ENCODE measurements around the gene ZGPAT. TPM values are rescaled to one million over a fixed set of nuclear protein-coding genes. Genes with fewer than 3 reads are reported as not detected.
"Not testable (repeated sequence)": the region's sequence is repeated elsewhere in the genome, so short reads cannot be mapped to it uniquely, and the experiment has no call there.

The ZGPAT gene
- total RNA-seq, 4 donors from 2014 or later: 13.4 to 20.8 (median 15.5) TPM

DNA sequence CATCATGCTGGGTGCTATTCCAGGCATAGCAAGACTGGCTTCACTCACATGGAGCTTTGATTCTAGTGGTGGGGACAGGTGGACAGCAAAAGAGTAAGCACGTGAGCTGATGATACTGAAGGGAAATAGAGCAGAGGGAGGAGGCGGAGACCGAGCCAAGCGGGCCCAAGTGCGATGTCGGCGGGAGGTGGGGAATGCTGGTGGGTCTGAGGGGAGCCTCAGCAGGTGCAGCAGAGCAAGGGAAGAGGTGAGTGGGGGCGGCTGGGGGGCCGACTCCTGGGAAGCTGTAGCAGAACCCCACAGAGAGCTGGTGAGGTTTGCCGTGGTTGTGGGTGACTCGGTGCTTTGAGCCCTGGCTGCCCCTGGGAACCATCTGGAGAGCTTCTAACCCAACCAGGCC is 39.5 kb upstream of the ZGPAT start:
- intact Hi-C loops (cut with DNase I; ENCODE audit: low total_unique reads) (no loop called here), in situ Hi-C loops (cut with MboI; ENCODE audit: low sequenced_read_pairs in 4 of 4) (no loop called here)
- no peak overlapping the region for H3K27ac ChIP-seq
- H3K36me3 ChIP-seq: peaks cover 0 to 32% of the 10 kb centered on the region in 2 donors
- H3K27me3 ChIP-seq: no peaks in the 10 kb centered on the region
- TF ChIP-seq POLR2A (IDR thresholded peaks at IDR 0.05): no peak
- TF ChIP-seq, protein P1, sequence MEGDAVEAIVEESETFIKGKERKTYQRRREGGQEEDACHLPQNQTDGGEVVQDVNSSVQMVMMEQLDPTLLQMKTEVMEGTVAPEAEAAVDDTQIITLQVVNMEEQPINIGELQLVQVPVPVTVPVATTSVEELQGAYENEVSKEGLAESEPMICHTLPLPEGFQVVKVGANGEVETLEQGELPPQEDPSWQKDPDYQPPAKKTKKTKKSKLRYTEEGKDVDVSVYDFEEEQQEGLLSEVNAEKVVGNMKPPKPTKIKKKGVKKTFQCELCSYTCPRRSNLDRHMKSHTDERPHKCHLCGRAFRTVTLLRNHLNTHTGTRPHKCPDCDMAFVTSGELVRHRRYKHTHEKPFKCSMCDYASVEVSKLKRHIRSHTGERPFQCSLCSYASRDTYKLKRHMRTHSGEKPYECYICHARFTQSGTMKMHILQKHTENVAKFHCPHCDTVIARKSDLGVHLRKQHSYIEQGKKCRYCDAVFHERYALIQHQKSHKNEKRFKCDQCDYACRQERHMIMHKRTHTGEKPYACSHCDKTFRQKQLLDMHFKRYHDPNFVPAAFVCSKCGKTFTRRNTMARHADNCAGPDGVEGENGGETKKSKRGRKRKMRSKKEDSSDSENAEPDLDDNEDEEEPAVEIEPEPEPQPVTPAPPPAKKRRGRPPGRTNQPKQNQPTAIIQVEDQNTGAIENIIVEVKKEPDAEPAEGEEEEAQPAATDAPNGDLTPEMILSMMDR (IDR thresholded peaks at IDR 0.05 in 4 of 5, conservative IDR thresholded peaks at IDR 0.05 in 1 of 5): no peak
- DNase-seq: no peak
- H3K4me1 ChIP-seq: no peaks in the 10 kb centered on the region
- ATAC-seq: no peak
- no peaks in the 10 kb centered on the region for H3K9me3 ChIP-seq
- H3K4me3 ChIP-seq: no peak overlapping the region

DNA sequence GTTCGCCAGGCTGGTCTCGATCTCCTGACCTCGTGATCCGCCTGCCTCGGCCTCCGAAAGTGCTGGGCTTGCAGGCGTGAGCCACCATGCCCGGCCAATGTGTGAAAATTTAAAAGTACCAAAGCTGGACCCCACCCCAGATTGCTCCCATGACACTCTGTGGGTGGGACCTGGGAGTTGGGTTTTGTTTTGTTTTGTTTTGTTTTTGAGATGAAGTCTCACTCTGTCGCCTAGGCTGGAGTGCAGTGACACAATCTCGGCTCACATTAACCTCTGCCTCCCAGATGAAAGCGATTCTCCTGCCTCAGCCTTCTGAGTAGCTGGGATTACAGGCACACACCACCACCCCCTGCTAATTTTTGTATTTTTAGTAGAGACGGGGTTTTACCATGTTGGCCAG is 36.1 kb upstream of the ZGPAT start:
- H3K4me3 ChIP-seq; in situ Hi-C loops (cut with MboI; ENCODE audit: low sequenced_read_pairs in 4 of 4); ATAC-seq; DNase-seq; H3K27ac ChIP-seq; H3K9me3 ChIP-seq; intact Hi-C loops (cut with DNase I; ENCODE audit: low total_unique reads); H3K27me3 ChIP-seq; H3K4me1 ChIP-seq: not testable (repeated sequence)
- H3K36me3 ChIP-seq: peaks cover 0 to 59% of the 10 kb centered on the region in 2 donors

DNA sequence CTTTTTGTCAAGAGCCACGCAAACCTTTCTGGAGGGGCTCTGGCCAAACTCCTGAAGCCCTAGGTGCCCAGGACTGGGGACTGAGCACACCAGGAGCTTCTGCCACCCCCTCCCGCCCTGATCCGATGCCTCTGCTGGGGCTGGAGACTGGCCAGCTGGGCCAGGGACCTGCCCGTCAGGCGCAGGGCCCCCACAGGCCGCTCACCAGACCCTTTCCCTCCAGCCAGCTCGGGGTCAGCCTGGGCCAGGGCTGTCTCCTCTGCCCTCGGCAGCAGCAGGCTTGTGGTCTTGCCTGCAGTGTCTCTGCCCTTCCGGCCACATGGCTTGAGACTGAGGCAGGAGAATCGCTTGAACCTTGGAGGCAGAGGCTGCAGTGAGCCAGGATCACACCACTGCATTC is 35.2 kb upstream of the ZGPAT start:
- intact Hi-C loops (cut with DNase I; ENCODE audit: low total_unique reads) (no loop called here), in situ Hi-C loops (cut with MboI; ENCODE audit: low sequenced_read_pairs in 4 of 4) (no loop called here)
- no peak for ATAC-seq
- Histone ChIP-seq H3K27me3 (no peaks in the 10 kb centered on the region), H3K4me1 (no peaks in the 10 kb centered on the region), H3K27ac (no peak overlapping the region), H3K4me3 (no peak overlapping the region), H3K36me3 (peaks cover 0 to 59% of the 10 kb centered on the region in 2 donors), H3K9me3 (no peaks in the 10 kb centered on the region)
- TF ChIP-seq, protein P1 (IDR thresholded peaks at IDR 0.05 in 4 of 5, conservative IDR thresholded peaks at IDR 0.05 in 1 of 5): no peak
- TF ChIP-seq POLR2A (IDR thresholded peaks at IDR 0.05): no peak
- DNase-seq: no peak

DNA sequence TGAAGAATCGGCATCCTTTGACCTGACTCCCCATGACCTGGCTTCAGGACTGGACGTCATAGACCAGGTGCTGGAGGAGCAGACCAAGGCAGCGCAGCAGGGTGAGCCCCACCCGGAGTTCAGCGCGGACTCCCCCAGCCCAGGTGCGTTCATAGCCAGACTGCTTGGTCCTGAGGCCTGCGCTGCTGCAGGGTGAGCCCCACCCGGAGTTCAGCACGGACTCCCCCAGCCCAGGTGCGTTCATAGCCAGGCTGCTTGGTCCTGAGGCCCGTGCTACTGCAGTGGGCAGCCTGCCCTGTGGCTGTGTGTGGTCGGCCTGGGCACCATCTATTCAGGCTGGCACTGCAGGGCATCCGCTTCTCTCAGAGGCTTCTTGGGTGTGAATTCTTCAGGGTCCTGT is 33.9 kb upstream of the ZGPAT start:
- H3K4me3 ChIP-seq: no peak overlapping the region
- no peaks in the 10 kb centered on the region for H3K9me3 ChIP-seq
- peaks cover 0 to 54% of the 10 kb centered on the region in 2 donors for H3K36me3 ChIP-seq
- no peak for ATAC-seq
- intact Hi-C loops (cut with DNase I; ENCODE audit: low total_unique reads) (no loop called here), in situ Hi-C loops (cut with MboI; ENCODE audit: low sequenced_read_pairs in 4 of 4) (no loop called here)
- H3K27me3 ChIP-seq: no peaks in the 10 kb centered on the region
- DNase-seq: no peak
- H3K27ac ChIP-seq: no peak overlapping the region
- no peaks in the 10 kb centered on the region for H3K4me1 ChIP-seq
- no peak for TF ChIP-seq POLR2A (IDR thresholded peaks at IDR 0.05)
- TF ChIP-seq, protein P1 (IDR thresholded peaks at IDR 0.05 in 4 of 5, conservative IDR thresholded peaks at IDR 0.05 in 1 of 5): no peak

DNA sequence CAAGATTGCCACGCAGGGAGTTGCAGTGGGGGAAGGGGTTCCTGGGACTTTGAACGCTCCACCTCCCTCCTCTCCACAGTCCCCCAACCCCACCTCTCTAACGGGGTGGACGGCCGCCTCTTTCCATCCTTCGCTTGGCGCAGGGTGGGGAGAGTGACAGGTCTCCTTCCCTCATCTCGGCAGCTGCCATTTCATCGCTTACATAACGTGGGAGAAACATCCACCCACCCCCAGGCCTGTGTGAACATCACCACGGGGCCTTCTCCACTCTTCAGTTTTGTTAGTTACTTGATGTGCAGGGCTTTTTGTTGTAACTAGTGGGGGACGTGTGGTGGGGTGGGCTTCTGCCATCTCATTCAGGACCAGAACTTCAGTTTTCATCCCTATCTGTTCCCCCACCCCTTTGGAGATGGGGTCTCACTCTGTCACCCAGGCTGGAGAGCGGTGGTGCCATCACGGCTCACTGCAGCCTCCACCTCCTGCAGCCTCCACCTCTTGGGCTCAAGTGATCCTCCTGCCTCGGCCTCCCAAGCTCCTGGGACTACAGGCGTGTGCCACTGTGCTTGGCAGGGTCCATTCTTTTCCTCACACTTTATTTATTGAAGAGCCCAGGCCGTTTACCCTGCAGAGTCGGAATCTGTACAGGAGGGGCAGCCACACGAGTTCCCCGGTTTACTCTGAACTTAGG is 32.0 kb upstream of the ZGPAT start:
- Histone ChIP-seq H3K27ac (no peak overlapping the region), H3K4me3 (no peak overlapping the region), H3K27me3 (no peaks in the 10 kb centered on the region), H3K9me3 (no peaks in the 10 kb centered on the region), H3K36me3 (peaks cover 0 to 55% of the 10 kb centered on the region in 2 donors), H3K4me1 (no peaks in the 10 kb centered on the region)
- intact Hi-C loops (cut with DNase I; ENCODE audit: low total_unique reads) (no loop called here), in situ Hi-C loops (cut with MboI; ENCODE audit: low sequenced_read_pairs in 4 of 4) (no loop called here)
- no peak for TF ChIP-seq POLR2A (IDR thresholded peaks at IDR 0.05)
- TF ChIP-seq, protein P1 (IDR thresholded peaks at IDR 0.05 in 4 of 5, conservative IDR thresholded peaks at IDR 0.05 in 1 of 5): no peak
- no peak for DNase-seq
- no peak for ATAC-seq
